Measurements from ENCODE around the gene TPK1. TPM values are rescaled to one million over a fixed set of nuclear protein-coding genes. Genes with fewer than 3 reads are reported as not detected.

The TPK1 gene
- total and polyA plus RNA-seq, 2 of the 4 experiments (the other 2 are of a cell fraction), result 0.38 to 1.8 TPM

DNA sequence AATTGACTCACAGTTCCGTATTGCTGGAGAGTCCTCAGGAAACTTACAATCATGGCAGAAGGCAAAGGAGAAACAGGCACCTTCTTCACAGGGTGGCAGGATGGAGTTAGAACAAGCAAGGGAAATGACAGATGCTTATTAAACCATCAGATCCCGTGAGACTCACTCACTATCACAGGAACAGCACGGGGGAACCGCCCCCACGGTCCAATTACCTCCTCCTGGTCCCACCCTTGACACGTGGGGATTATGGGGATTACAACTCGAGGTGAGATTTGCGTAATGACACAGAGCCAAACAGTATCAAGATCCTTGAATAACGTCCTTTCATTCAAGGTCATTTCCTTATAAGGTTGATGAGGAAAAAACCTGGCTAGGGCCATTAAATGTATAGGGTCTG is 176.6 kb downstream of the TPK1 start:
- Histone ChIP-seq H3K9me3 (ENCODE audit: control insufficient read depth, insufficient read depth, low read length) (peaks cover 8% of the 10 kb centered on the region), H3K9me1 (ENCODE audit: insufficient read depth, low read length) (no peaks in the 10 kb centered on the region), H2BK120ac (ENCODE audit: low read depth, low read length) (no peak overlapping the region), H2BK15ac (ENCODE audit: low read depth, low read length) (no peak overlapping the region), H2AFZ (replicated peaks; ENCODE audit: low read length, poor library complexity) (no peak overlapping the region), H3K36me3 (ENCODE audit: control insufficient read depth, insufficient read depth, low read length) (no peaks in the 10 kb centered on the region), H3K4me3 (ENCODE audit: insufficient read depth, low read depth, low read length) (no peak overlapping the region), H4K20me1 (ENCODE audit: insufficient read depth, low read length) (no peaks in the 10 kb centered on the region), H2BK5ac (ENCODE audit: low read depth, low read length, poor library complexity, severe bottlenecking) (no peak overlapping the region), H3K9ac (ENCODE audit: low read depth, low read length) (no peak overlapping the region), H3K23ac (ENCODE audit: low read depth, low read length) (no peak overlapping the region), H3K18ac (ENCODE audit: low read depth, low read length) (no peak overlapping the region), H3K56ac (ENCODE audit: extremely low read depth, insufficient read depth, low read length) (no peak overlapping the region), H2AK9ac (replicated peaks; ENCODE audit: low read depth, low read length, poor library complexity) (no peak overlapping the region), H3K4me1 (ENCODE audit: control insufficient read depth, insufficient read depth, low read length) (no peaks in the 10 kb centered on the region), H2AK5ac (ENCODE audit: low read depth, low read length) (no peak overlapping the region), H4K5ac (ENCODE audit: low read depth, low read length) (no peak overlapping the region), H3K27me3 (ENCODE audit: control insufficient read depth, insufficient read depth, low read length) (no peaks in the 10 kb centered on the region), H2BK20ac (ENCODE audit: low read depth, low read length) (no peak overlapping the region), H3K4me2 (ENCODE audit: low read depth, low read length) (no peak overlapping the region), H3K79me1 (ENCODE audit: low read depth in 1 of 2, low read length in 2 of 2) (no peaks in the 10 kb centered on the region), H3K27ac (ENCODE audit: insufficient read depth, low read length) (no peak overlapping the region), H3K14ac (replicated peaks; ENCODE audit: low read depth, low read length) (no peak overlapping the region), H3K4ac (ENCODE audit: low read depth, low read length) (no peak overlapping the region), H4K91ac (ENCODE audit: insufficient read depth, low read depth, low read length) (no peak overlapping the region), H4K8ac (ENCODE audit: low read depth in 2 of 2, low read length in 2 of 2) (no peak overlapping the region)
- no peak for ATAC-seq (ENCODE audit: low read depth)
- DNase-seq, result no peak
- ChIA-PET CTCF (no interaction called here), POLR2A (ENCODE audit: unreplicated experiment) (no interaction called here)
- in situ Hi-C loops (cut with MboI; ENCODE audit: low sequenced_read_pairs), result no loop called here
- no TSS peak for BruUV-seq (replicated peaks)
- dilution Hi-C loops (cut with HindIII; ENCODE audit: low sequenced_read_pairs, unreplicated experiment), result no loop called here
- TF ChIP-seq, protein P1, sequence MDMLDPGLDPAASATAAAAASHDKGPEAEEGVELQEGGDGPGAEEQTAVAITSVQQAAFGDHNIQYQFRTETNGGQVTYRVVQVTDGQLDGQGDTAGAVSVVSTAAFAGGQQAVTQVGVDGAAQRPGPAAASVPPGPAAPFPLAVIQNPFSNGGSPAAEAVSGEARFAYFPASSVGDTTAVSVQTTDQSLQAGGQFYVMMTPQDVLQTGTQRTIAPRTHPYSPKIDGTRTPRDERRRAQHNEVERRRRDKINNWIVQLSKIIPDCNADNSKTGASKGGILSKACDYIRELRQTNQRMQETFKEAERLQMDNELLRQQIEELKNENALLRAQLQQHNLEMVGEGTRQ (IDR thresholded peaks at IDR 0.05; ENCODE audit: low read depth, low read length), result no peak
- TF ChIP-seq BHLHE40 (IDR thresholded peaks at IDR 0.05; ENCODE audit: low read depth, low read length), result no peak
- TF ChIP-seq SMC3 (IDR thresholded peaks at IDR 0.05; ENCODE audit: low read depth, low read length), result no peak
- TF ChIP-seq, protein P2, sequence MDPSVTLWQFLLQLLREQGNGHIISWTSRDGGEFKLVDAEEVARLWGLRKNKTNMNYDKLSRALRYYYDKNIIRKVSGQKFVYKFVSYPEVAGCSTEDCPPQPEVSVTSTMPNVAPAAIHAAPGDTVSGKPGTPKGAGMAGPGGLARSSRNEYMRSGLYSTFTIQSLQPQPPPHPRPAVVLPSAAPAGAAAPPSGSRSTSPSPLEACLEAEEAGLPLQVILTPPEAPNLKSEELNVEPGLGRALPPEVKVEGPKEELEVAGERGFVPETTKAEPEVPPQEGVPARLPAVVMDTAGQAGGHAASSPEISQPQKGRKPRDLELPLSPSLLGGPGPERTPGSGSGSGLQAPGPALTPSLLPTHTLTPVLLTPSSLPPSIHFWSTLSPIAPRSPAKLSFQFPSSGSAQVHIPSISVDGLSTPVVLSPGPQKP (IDR thresholded peaks at IDR 0.05; ENCODE audit: borderline replicate concordance, low read depth, low read length), result no peak
- no peak for TF ChIP-seq NFE2L2 (IDR thresholded peaks at IDR 0.05; ENCODE audit: low read depth, low read length)
- TF ChIP-seq POLR2A (IDR thresholded peaks at IDR 0.05; ENCODE audit: low read depth, low read length), result no peak
- no peak for TF ChIP-seq RAD21 (IDR thresholded peaks at IDR 0.05; ENCODE audit: low read length)
- no peak for TF ChIP-seq MAFK (IDR thresholded peaks at IDR 0.05; ENCODE audit: low read depth, low read length)
- no peak for TF ChIP-seq MAZ (IDR thresholded peaks at IDR 0.05; ENCODE audit: borderline replicate concordance, low read depth, low read length)
- TF ChIP-seq RCOR1 (IDR thresholded peaks at IDR 0.05; ENCODE audit: insufficient replicate concordance, low read length), result no peak
- TF ChIP-seq CHD1 (IDR thresholded peaks at IDR 0.05; ENCODE audit: low read depth, low read length), result no peak
- TF ChIP-seq CEBPB (IDR thresholded peaks at IDR 0.05; ENCODE audit: low read depth, low read length), result no peak
- no peak for TF ChIP-seq RFX5 (IDR thresholded peaks at IDR 0.05; ENCODE audit: low read depth, low read length)
- TF ChIP-seq, protein P3, sequence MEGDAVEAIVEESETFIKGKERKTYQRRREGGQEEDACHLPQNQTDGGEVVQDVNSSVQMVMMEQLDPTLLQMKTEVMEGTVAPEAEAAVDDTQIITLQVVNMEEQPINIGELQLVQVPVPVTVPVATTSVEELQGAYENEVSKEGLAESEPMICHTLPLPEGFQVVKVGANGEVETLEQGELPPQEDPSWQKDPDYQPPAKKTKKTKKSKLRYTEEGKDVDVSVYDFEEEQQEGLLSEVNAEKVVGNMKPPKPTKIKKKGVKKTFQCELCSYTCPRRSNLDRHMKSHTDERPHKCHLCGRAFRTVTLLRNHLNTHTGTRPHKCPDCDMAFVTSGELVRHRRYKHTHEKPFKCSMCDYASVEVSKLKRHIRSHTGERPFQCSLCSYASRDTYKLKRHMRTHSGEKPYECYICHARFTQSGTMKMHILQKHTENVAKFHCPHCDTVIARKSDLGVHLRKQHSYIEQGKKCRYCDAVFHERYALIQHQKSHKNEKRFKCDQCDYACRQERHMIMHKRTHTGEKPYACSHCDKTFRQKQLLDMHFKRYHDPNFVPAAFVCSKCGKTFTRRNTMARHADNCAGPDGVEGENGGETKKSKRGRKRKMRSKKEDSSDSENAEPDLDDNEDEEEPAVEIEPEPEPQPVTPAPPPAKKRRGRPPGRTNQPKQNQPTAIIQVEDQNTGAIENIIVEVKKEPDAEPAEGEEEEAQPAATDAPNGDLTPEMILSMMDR (conservative IDR thresholded peaks at IDR 0.05; ENCODE audit: low read depth, low read length), result no peak
- intact Hi-C loops (cut with micrococcal nuclease), result no loop called here
- WGBS, 2 experiments (ENCODE audit: extremely low coverage in 2 of 2, insufficient read length in 1 of 2), result no CpG with 5 or more reads among the region's 9 CpGs
